Measurements from ENCODE around the gene SOX12. TPM values are rescaled to one million over a fixed set of nuclear protein-coding genes. Genes with fewer than 3 reads are reported as not detected.
"Not testable (repeated sequence)": the region's sequence is repeated elsewhere in the genome, so short reads cannot be mapped to it uniquely, and the experiment has no call there.

Gene SOX12
- total RNA-seq, 2 experiments from 2014 or later = 2.9 to 3.2 TPM

GRCh38 chr20:346640-347316 lies 21.4 kb downstream of the SOX12 start, which contains the start of gene NRSN2:
Gene NRSN2, plus strand, starts transcription at chr20:347111. Its CDS starts 2,533 bp downstream, at chr20:349644.
- Mint-ChIP-seq H3K4me1 (peaks cover 19% of the 10 kb centered on the region), H3K27ac (peak within 1 kb of the TSS; percentile 21), H3K27me3 (peaks cover 7% of the 10 kb centered on the region), H3K36me3 (ENCODE audit: low read depth) (peaks cover 2% of the 10 kb centered on the region), H3K9me3 (no peaks in the 10 kb centered on the region), H3K4me3 (peak within 1 kb of the TSS; percentile 87)
- ChIA-PET CTCF (interaction anchor here (3.4 kb wide), 1 partner anchor 16 kb away, joined by 15 read pairs; no protein-coding TSS in a partner anchor), POLR2A (interaction anchor here (1.7 kb wide), 1 partner anchor 21 kb away, joined by 5 read pairs; the partner anchor contains the start of gene SOX12)
- DNase-seq = no peak

DNA sequence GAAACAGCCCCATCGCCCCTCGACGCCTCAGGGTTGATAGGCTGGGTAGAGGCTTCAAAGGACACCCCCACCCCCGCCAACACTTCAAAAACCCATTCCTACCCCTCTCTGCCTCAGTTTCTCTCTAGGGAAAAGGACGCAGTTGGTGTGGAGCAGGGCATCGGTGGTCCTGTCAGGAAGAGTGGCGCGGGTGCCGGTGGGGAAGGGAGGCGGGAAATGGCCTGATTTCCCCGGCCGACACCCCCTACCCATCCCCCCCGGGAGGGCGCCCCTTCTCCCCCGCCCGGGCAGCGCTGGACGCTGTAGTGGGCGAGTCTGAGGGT lies 21.9 kb downstream of the SOX12 start:
- Mint-ChIP-seq H3K27ac (no peak overlapping the region), H3K36me3 (ENCODE audit: low read depth) (peaks cover 2% of the 10 kb centered on the region), H3K9me3 (no peaks in the 10 kb centered on the region), H3K27me3 (peaks cover 10% of the 10 kb centered on the region), H3K4me3 (peak overlapping the region; percentile 87), H3K4me1 (peaks cover 24% of the 10 kb centered on the region)
- ChIA-PET POLR2A (interaction anchor here (1.7 kb wide), 1 partner anchor 22 kb away, joined by 5 read pairs; the partner anchor contains the start of gene SOX12), CTCF (interaction anchor here (3.4 kb wide), 1 partner anchor 17 kb away, joined by 15 read pairs; no protein-coding TSS in a partner anchor)
- no peak for DNase-seq

- ChIA-PET CTCF (interaction anchor here (3.4 kb wide), 1 partner anchor 17 kb away, joined by 15 read pairs; no protein-coding TSS in a partner anchor), POLR2A (interaction anchor here (1.7 kb wide), 1 partner anchor 22 kb away, joined by 5 read pairs; the partner anchor contains the start of gene SOX12)
- Mint-ChIP-seq H3K36me3 (ENCODE audit: low read depth) (peaks cover 2% of the 10 kb centered on the region), H3K4me1 (peaks cover 26% of the 10 kb centered on the region), H3K27ac (peak overlapping the region; percentile 44), H3K4me3 (peak overlapping the region; percentile 87), H3K27me3 (peaks cover 10% of the 10 kb centered on the region), H3K9me3 (no peaks in the 10 kb centered on the region)
- DNase-seq = peak; percentile 64
Measured at GRCh38 chr20:347640-348484, 22.5 kb downstream of the SOX12 start.

- H3K27me3 Mint-ChIP-seq = peaks cover 10% of the 10 kb centered on the region
- H3K4me1 Mint-ChIP-seq = peaks cover 26% of the 10 kb centered on the region
- ChIA-PET POLR2A (no interaction called here), CTCF (no interaction called here)
- peaks cover 2% of the 10 kb centered on the region for H3K36me3 Mint-ChIP-seq (ENCODE audit: low read depth)
- H3K27ac Mint-ChIP-seq = no peak overlapping the region
- H3K9me3 Mint-ChIP-seq = no peaks in the 10 kb centered on the region
- H3K4me3 Mint-ChIP-seq = no peak overlapping the region
- DNase-seq = no peak
Measured at GRCh38 chr20:348972-349841, 23.9 kb downstream of the SOX12 start.

GRCh38 chr20:353166-353565 lies 27.8 kb downstream of the SOX12 start:
- H3K27me3 Mint-ChIP-seq = peaks cover 3% of the 10 kb centered on the region
- H3K27ac Mint-ChIP-seq = no peak overlapping the region
- CTCF ChIA-PET = interaction anchor here (0.5 to 3.8 kb wide), 4 partner anchors 37 to 139 kb away, joined by 3 to 46 read pairs (median 6); no protein-coding TSS in a partner anchor
- peaks cover 22% of the 10 kb centered on the region for H3K4me1 Mint-ChIP-seq
- POLR2A ChIA-PET = interaction anchor here (1.0 to 1.3 kb wide), 2 partner anchors 9 to 292 kb away, joined by 3 read pairs; no protein-coding TSS in a partner anchor
- no peaks in the 10 kb centered on the region for H3K9me3 Mint-ChIP-seq
- DNase-seq = no peak
- no peak overlapping the region for H3K4me3 Mint-ChIP-seq
- peaks cover 1% of the 10 kb centered on the region for H3K36me3 Mint-ChIP-seq (ENCODE audit: low read depth)

- Mint-ChIP-seq H3K27ac (no peak overlapping the region), H3K27me3 (peaks cover 4% of the 10 kb centered on the region), H3K4me3 (no peak overlapping the region), H3K4me1 (peaks cover 15% of the 10 kb centered on the region), H3K36me3 (ENCODE audit: low read depth) (no peaks in the 10 kb centered on the region), H3K9me3 (no peaks in the 10 kb centered on the region)
- ChIA-PET CTCF (interaction anchor here (0.6 to 3.8 kb wide), 17 partner anchors 8 to 313 kb away, joined by 3 to 46 read pairs (median 5); partner anchors contain the start of gene TRIB3), POLR2A (interaction anchor here (1.8 kb wide), 1 partner anchor 123 kb away, joined by 6 read pairs; no protein-coding TSS in a partner anchor)
- peak; percentile 83 for DNase-seq
Measured at GRCh38 chr20:354298-354977, 29.1 kb downstream of the SOX12 start.

- not testable (repeated sequence) for H3K9me3 Mint-ChIP-seq; DNase-seq; H3K4me3 Mint-ChIP-seq; H3K36me3 Mint-ChIP-seq (ENCODE audit: low read depth); H3K27me3 Mint-ChIP-seq; H3K27ac Mint-ChIP-seq
- CTCF ChIA-PET = interaction anchor here (1.1 to 3.8 kb wide), 3 partner anchors 82 to 122 kb away, joined by 3 to 46 read pairs (median 6); no protein-coding TSS in a partner anchor
- POLR2A ChIA-PET = interaction anchor here (1.2 kb wide), 1 partner anchor 9 kb away, joined by 4 read pairs; no protein-coding TSS in a partner anchor
- peaks cover 15% of the 10 kb centered on the region for H3K4me1 Mint-ChIP-seq
Measured at GRCh38 chr20:356154-356553, 30.8 kb downstream of the SOX12 start.

DNA sequence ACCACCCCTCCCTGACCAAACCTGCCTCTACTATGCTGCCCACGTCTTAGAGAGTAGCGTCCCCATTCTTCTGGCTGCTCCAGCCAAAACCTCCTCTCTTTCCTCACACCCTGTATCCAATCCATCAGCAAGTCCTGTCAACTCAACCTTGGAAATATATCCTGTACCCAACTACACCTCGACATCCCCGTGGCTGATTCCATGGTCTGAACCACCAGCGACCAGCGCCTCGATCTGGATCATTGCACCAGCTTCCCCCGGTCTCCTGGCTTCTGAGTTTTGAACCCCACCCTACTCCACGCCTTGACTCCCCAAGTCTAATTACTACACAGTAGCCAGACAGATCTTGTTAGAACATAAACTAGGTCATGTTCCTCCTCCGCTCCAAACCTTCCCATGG lies 31.4 kb downstream of the SOX12 start:
- DNase-seq = no peak
- H3K36me3 Mint-ChIP-seq (ENCODE audit: low read depth) = no peaks in the 10 kb centered on the region
- H3K27me3 Mint-ChIP-seq = peaks cover 4% of the 10 kb centered on the region
- ChIA-PET CTCF (interaction anchor here (1.1 to 3.8 kb wide), 2 partner anchors 106 to 122 kb away, joined by 3 to 46 read pairs; no protein-coding TSS in a partner anchor), POLR2A (interaction anchor here (1.2 kb wide), 1 partner anchor 8 kb away, joined by 4 read pairs; no protein-coding TSS in a partner anchor)
- H3K9me3 Mint-ChIP-seq = no peaks in the 10 kb centered on the region
- no peak overlapping the region for H3K4me3 Mint-ChIP-seq
- H3K4me1 Mint-ChIP-seq = peaks cover 11% of the 10 kb centered on the region
- H3K27ac Mint-ChIP-seq = no peak overlapping the region

GRCh38 chr20:358891-359555 lies 33.7 kb downstream of the SOX12 start:
- no peaks in the 10 kb centered on the region for H3K9me3 Mint-ChIP-seq
- CTCF ChIA-PET = no interaction called here
- no peak overlapping the region for H3K27ac Mint-ChIP-seq
- H3K36me3 Mint-ChIP-seq (ENCODE audit: low read depth) = no peaks in the 10 kb centered on the region
- no peak for DNase-seq
- H3K27me3 Mint-ChIP-seq = peaks cover 1% of the 10 kb centered on the region
- H3K4me1 Mint-ChIP-seq = peaks cover 14% of the 10 kb centered on the region
- POLR2A ChIA-PET = no interaction called here
- no peak overlapping the region for H3K4me3 Mint-ChIP-seq

DNA sequence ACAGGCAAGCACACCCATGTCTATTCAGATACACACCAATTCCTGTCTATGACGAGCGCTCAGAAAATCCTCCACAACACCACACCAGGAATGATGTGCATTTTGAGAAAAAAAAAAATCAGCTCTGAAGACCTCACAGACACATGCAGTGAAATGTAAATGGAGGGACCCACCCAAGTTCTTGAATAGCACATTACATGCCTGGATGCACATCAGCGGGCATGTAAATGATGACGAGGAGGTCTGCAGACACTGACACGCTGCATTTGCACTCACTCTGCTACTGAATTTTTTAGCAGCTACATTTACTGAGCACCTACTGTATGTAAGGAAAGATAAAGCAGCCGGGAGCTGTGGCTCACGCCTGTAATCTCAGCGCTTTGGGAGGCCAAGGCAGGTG lies 36.2 kb downstream of the SOX12 start:
- peaks cover 1% of the 10 kb centered on the region for H3K27me3 Mint-ChIP-seq
- ChIA-PET POLR2A (interaction anchor here (0.6 to 0.9 kb wide), 2 partner anchors 9 to 99 kb away, joined by 3 read pairs; no protein-coding TSS in a partner anchor), CTCF (interaction anchor here (1.3 to 2.3 kb wide), 2 partner anchors 19 to 31 kb away, joined by 4 to 8 read pairs; partner anchors contain the start of gene TRIB3)
- H3K9me3 Mint-ChIP-seq = no peaks in the 10 kb centered on the region
- no peaks in the 10 kb centered on the region for H3K36me3 Mint-ChIP-seq (ENCODE audit: low read depth)
- H3K4me3 Mint-ChIP-seq = no peak overlapping the region
- peaks cover 30% of the 10 kb centered on the region for H3K4me1 Mint-ChIP-seq
- no peak overlapping the region for H3K27ac Mint-ChIP-seq
- no peak for DNase-seq
